Spleen (tissue), 11 donors: ENCODE measurements around the gene FLCN. TPM values are rescaled to one million over a fixed set of nuclear protein-coding genes. Genes with fewer than 3 reads are reported as not detected.

Experiments used
- DNase-seq: peaks from one replicate; pipeline ENCODE4 v3.0.0-alpha.2; 2020
- H3K27ac ChIP-seq, 8 donors: fragments of 200-600 bp; sonication (generic) in 7 of 8; 1 replicate in 4 of 8; 2 replicates in 4 of 8; pipeline versions ENCODE4 v1.5.0 to v1.8.0; 2016 to 2021; ENCODE audit warnings: inconsistent platforms in 4 of 8, mild to moderate bottlenecking in 4 of 8, moderate library complexity in 1 of 8
- H3K27me3 ChIP-seq, 7 donors: fragments of 200-600 bp; sonication (generic) in 6 of 7; replicated peaks in 1 of 7; 1 replicate in 4 of 7; 2 replicates in 3 of 7; pipeline versions ENCODE4 v1.5.0 to v1.8.0; 2016 to 2021; ENCODE audit warnings: inconsistent platforms in 3 of 7, mild to moderate bottlenecking in 1 of 7
- H3K36me3 ChIP-seq, 6 donors: fragments of 200-600 bp; sonication (generic) in 5 of 6; 1 replicate in 4 of 6; 2 replicates in 2 of 6; pipeline versions ENCODE4 v1.5.0 to v1.8.0; 2016 to 2021; ENCODE audit warnings: inconsistent platforms in 2 of 6
- H3K4me1 ChIP-seq, 6 donors: fragments of 200-600 bp; sonication (generic) in 5 of 6; 1 replicate in 3 of 6; 2 replicates in 3 of 6; pipeline versions ENCODE4 v1.5.0 to v1.8.0; 2016 to 2021; ENCODE audit warnings: inconsistent platforms in 3 of 6
- H3K4me3 ChIP-seq, 8 donors: fragments of 200-600 bp; sonication (generic) in 7 of 8; 1 replicate in 4 of 8; 2 replicates in 4 of 8; pipeline versions ENCODE4 v1.5.0 to v1.8.0; 2016 to 2021; ENCODE audit warnings: inconsistent platforms in 4 of 8, mild to moderate bottlenecking in 4 of 8, moderate library complexity in 2 of 8
- H3K9me3 ChIP-seq, 8 donors: fragments of 200-600 bp; sonication (generic) in 7 of 8; 1 replicate in 4 of 8; 2 replicates in 4 of 8; pipeline versions ENCODE4 v1.5.0 to v1.8.0; 2016 to 2021; ENCODE audit warnings: inconsistent platforms in 4 of 8
- CTCF ChIP-seq, 11 experiments: fragments of 200-600 bp in 7 of 11; fragments of 450-650 bp in 4 of 11; sonication (generic) in 4 of 11; IDR thresholded peaks in 8 of 11; conservative IDR thresholded peaks in 3 of 11; 1 replicate in 7 of 11; 2 replicates in 4 of 11; pipeline versions ENCODE4 v1.4.0 to v1.8.0; 2016 to 2021; ENCODE audit warnings: antibody characterized with exemption in 11 of 11, inconsistent platforms in 4 of 11, mild to moderate bottlenecking in 1 of 11
- POLR2A ChIP-seq, 3 donors: fragments of 450-650 bp; IDR thresholded peaks; one replicate each; pipeline ENCODE4 v1.5.1; 2017; ENCODE audit warnings: antibody characterized with exemption in 3 of 3, mild to moderate bottlenecking in 1 of 3
- POLR2AphosphoS5 ChIP-seq, 3 donors: sonication (generic); formaldehyde crosslinking; IDR thresholded peaks; one replicate each; pipeline ENCODE4 v1.5.1; 2017; ENCODE audit warnings: antibody characterized with exemption in 3 of 3
- WGBS, 5 donors: extraction: QIAGEN DNeasy Blood & Tissue Kit in 3 of 5; methylation state at CpG; one replicate each; pipeline versions ENCODE4 v1.1.5 to v1.1.7; 2013 to 2018; 5-methylcytosine and 5-hydroxymethylcytosine counted together
- intact Hi-C: fragments of 100-400 bp; cut with DNase I; formaldehyde crosslinking; loops from one replicate; pipeline ENCODE4 v1.15.0; 2023; ENCODE audit warnings: low total_unique reads
- polyA plus RNA-seq, 3 donors: library from polyadenylated mRNA; stranded (reverse); fragments of 200-250 nt; gene quantifications; one replicate each; pipeline ENCODE4 v1.2.1, GENCODE V29; 2013
- total RNA-seq, 7 donors: library from RNA; depleted of rRNA in 3 of 7; stranded (reverse); fragments of >200 nt in 3 of 7; fragmentation: NEBNext Ultra II Directional in 4 of 7; extraction: Animal tissue kit (Norgen Biotek cat#: 25700) in 4 of 7; gene quantifications; one replicate each; pipeline versions ENCODE4 v1.1.0 to v1.2.1, GENCODE V29; 2016 to 2021
- donor health status: healthy with polysubstance abuse.
- donor health status: DM: no; HTN: no; CAD: no; lungs with moderate emphysema.
- donor health status: DM: no; HTN: no; CAD: no.
- donor health status: Bipolar disorder and iron deficiency.
- donor health status: healthy.
- donor health status: DM: no; HTN: no; CAD: no.
- donor health status: DM: yes; HTN: yes; CAD: no.

Gene FLCN
- total and polyA plus RNA-seq, 10 donors: 9.1 to 91.6 (median 72.3) TPM

- Histone ChIP-seq H3K27ac (peak overlapping the region in 2 of 8 donors; percentile 26 to 84), H3K4me1 (peaks cover 16 to 73% (median 39%) of the 10 kb centered on the region in 6 donors), H3K9me3 (no peaks in the 10 kb centered on the region), H3K27me3 (no peaks in the 10 kb centered on the region), H3K36me3 (peaks cover 0 to 24% (median 5%) of the 10 kb centered on the region in 6 donors), H3K4me3 (no peak overlapping the region)
- DNase-seq: no peak
- intact Hi-C loops: no loop called here
- TF ChIP-seq CTCF (IDR thresholded peaks at IDR 0.05 in 8 of 11, conservative IDR thresholded peaks at IDR 0.05 in 3 of 11) (no peak), POLR2AphosphoS5 (IDR thresholded peaks at IDR 0.05) (peak in 1 of 3 donors; percentile 31)
- WGBS, 5 donors: 84 to 89% (median 87%) methylated on average over 9 to 15 of the region's 15 CpGs
These were observed 33.7 kb downstream of the FLCN start for GRCh38 chr17:17203173-17203730.

GRCh38 chr17:17201907-17202306, 35.1 kb downstream of the FLCN start:
- no peaks in the 10 kb centered on the region for H3K9me3 ChIP-seq
- no peaks in the 10 kb centered on the region for H3K27me3 ChIP-seq
- WGBS, 5 donors: 71 to 81% (median 76%) methylated on average over 8 of the region's 8 CpGs
- intact Hi-C loops: no loop called here
- peaks cover 0 to 24% (median 5%) of the 10 kb centered on the region in 6 donors for H3K36me3 ChIP-seq
- peaks cover 16 to 69% (median 39%) of the 10 kb centered on the region in 6 donors for H3K4me1 ChIP-seq
- no peak for TF ChIP-seq CTCF (IDR thresholded peaks at IDR 0.05 in 8 of 11, conservative IDR thresholded peaks at IDR 0.05 in 3 of 11)
- no peak for TF ChIP-seq POLR2A (IDR thresholded peaks at IDR 0.05)
- peak in 2 of 3 donors; percentile 41 to 65 for TF ChIP-seq POLR2AphosphoS5 (IDR thresholded peaks at IDR 0.05)
- no peak for DNase-seq
- peak overlapping the region in 1 of 8 donors; percentile 22 for H3K27ac ChIP-seq
- H3K4me3 ChIP-seq: no peak overlapping the region

DNA sequence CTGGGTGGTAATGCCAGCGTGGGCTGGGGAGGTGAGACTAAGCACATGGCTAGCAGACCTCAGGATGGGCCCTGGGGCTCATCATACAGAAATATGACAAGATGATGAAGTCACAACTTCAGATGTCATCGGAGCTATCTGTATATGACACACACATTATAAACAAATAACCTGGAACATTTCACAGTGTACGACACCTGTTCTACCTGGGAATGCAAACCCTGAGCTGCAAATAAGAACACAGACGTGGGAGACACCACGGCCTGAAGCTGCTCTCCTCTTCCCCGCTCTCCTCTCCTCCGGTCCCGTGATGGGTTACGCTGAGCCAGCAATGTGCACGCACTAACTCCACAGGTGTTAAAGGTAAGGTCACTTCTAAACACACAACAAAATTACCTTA, 35.7 kb downstream of the FLCN start:
- TF ChIP-seq POLR2A (IDR thresholded peaks at IDR 0.05) (no peak), POLR2AphosphoS5 (IDR thresholded peaks at IDR 0.05) (no peak), CTCF (IDR thresholded peaks at IDR 0.05 in 8 of 11, conservative IDR thresholded peaks at IDR 0.05 in 3 of 11) (no peak)
- Histone ChIP-seq H3K27me3 (no peaks in the 10 kb centered on the region), H3K36me3 (peaks cover 0 to 24% (median 5%) of the 10 kb centered on the region in 6 donors), H3K4me3 (no peak overlapping the region), H3K4me1 (peaks cover 16 to 63% (median 38%) of the 10 kb centered on the region in 6 donors), H3K9me3 (no peaks in the 10 kb centered on the region), H3K27ac (peak overlapping the region in 2 of 8 donors; percentile 41 to 50)
- no peak for DNase-seq
- intact Hi-C loops: no loop called here
- 83 to 93% (median 86%) methylated on average over 10 of the region's 10 CpGs for WGBS, 5 donors

DNA sequence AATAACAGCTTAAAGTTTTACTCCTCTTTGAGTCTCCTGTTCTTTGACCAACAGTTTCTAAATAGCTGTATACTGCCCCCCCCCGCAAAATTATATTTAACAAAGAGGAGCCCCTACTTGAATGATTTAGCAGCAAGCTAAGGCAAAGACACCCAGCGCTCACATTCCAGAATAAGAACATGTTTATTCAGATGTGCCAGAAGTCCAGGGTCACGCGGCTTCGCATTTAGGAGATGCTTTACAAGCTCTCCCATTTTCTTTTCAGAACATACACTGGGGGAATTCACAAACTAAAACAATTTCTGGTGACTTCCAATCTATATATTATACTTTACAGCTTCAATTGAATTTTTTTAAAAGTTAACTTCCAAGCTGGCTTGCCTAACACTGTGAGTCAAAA, 36.1 kb downstream of the FLCN start:
- TF ChIP-seq POLR2AphosphoS5 (IDR thresholded peaks at IDR 0.05) (no peak), POLR2A (IDR thresholded peaks at IDR 0.05) (no peak), CTCF (IDR thresholded peaks at IDR 0.05 in 8 of 11, conservative IDR thresholded peaks at IDR 0.05 in 3 of 11) (no peak)
- H3K27me3 ChIP-seq: no peaks in the 10 kb centered on the region
- H3K4me1 ChIP-seq: peaks cover 16 to 58% (median 36%) of the 10 kb centered on the region in 6 donors
- peaks cover 0 to 24% (median 5%) of the 10 kb centered on the region in 6 donors for H3K36me3 ChIP-seq
- no peak for DNase-seq
- peak overlapping the region in 3 of 8 donors; percentile 31 to 50 (median 41) for H3K27ac ChIP-seq
- intact Hi-C loops: no loop called here
- no peaks in the 10 kb centered on the region for H3K9me3 ChIP-seq
- 67 to 89% (median 78%) methylated on average over 5 of the region's 5 CpGs for WGBS, 5 donors
- no peak overlapping the region for H3K4me3 ChIP-seq
